GM12872 (cell line): ENCODE measurements around the gene CABP7.

Experiments used
- CTCF ChIP-seq: IDR thresholded peaks from 3 replicates; pipeline ENCODE4 v1.5.1; 2011; ENCODE audit warnings: low read depth, mild to moderate bottlenecking, low read length, moderate library complexity; ENCODE audit not compliant: insufficient read depth

The CABP7 gene

GRCh38 chr22:29695129-29695926 lies 24.5 kb upstream of the CABP7 start:
- TF ChIP-seq CTCF, result no peak

GRCh38 chr22:29697853-29698598 lies 21.8 kb upstream of the CABP7 start:
- no peak for TF ChIP-seq CTCF

GRCh38 chr22:29700206-29700899 lies 19.4 kb upstream of the CABP7 start:
- no peak for TF ChIP-seq CTCF

- no peak for TF ChIP-seq CTCF
These were observed 19.0 kb upstream of the CABP7 start for GRCh38 chr22:29700900-29701154.

GRCh38 chr22:29701155-29701999 lies 18.4 kb upstream of the CABP7 start:
- peak; percentile 23; the same call in 1 of the 3 replicates for TF ChIP-seq CTCF

GRCh38 chr22:29702000-29702930 lies 17.5 kb upstream of the CABP7 start:
- TF ChIP-seq CTCF, result no peak
